Colonic mucosa (tissue), 4 donors: ENCODE results near the gene TCF12. TPM values are rescaled to one million over a fixed set of nuclear protein-coding genes. Genes with fewer than 3 reads are reported as not detected.

Source experiments
- DNase-seq: peaks from one replicate; pipeline ENCODE4 v3.0.0-alpha.2; 2020
- H3K27ac ChIP-seq: fragments of 200-600 bp; one replicate; pipeline ENCODE4 v1.8.0; 2021
- H3K27me3 ChIP-seq: fragments of 200-600 bp; one replicate; pipeline ENCODE4 v1.8.0; 2021
- H3K36me3 ChIP-seq: fragments of 200-600 bp; one replicate; pipeline ENCODE4 v1.8.0; 2021
- H3K4me1 ChIP-seq: fragments of 200-600 bp; one replicate; pipeline ENCODE4 v1.8.0; 2021; ENCODE audit warnings: mild to moderate bottlenecking
- H3K4me3 ChIP-seq: fragments of 200-600 bp; one replicate; pipeline ENCODE4 v1.8.0; 2021
- H3K9ac ChIP-seq, 2 donors: one replicate each; pipeline ENCODE4 v1.7.0; 2013; ENCODE audit warnings: control low read depth in 2 of 2, low read depth in 2 of 2, low read length in 2 of 2
- H3K9me3 ChIP-seq: fragments of 200-600 bp; one replicate; pipeline ENCODE4 v1.8.0; 2021
- CTCF ChIP-seq: fragments of 200-600 bp; IDR thresholded peaks from one replicate; pipeline ENCODE4 v1.8.0; 2022; ENCODE audit warnings: antibody characterized with exemption, mild to moderate bottlenecking
- intact Hi-C: fragments of 100-400 bp; cut with DNase I; formaldehyde crosslinking; loops from one replicate; pipeline ENCODE4 v1.14.1; 2022
- total RNA-seq, 2 donors: library from RNA; stranded (reverse); fragmentation: NEBNext Ultra II Directional in 1 of 2; extraction: Animal tissue kit (Norgen Biotek cat#: 25700) in 1 of 2; gene quantifications; one replicate each; pipeline ENCODE4 v1.2.1, GENCODE V29; 2021
- donor health status: healthy.
- donor health status: DM: no; HTN: no; CAD: no.
- donor health status: DM: no; HTN: no; CAD: no.

The TCF12 gene
- total RNA-seq, 2 donors from 2014 or later = 68.7 to 76.3 TPM

- no peak for DNase-seq
- Histone ChIP-seq H3K9me3 (no peaks in the 10 kb centered on the region), H3K27ac (no peak overlapping the region), H3K4me3 (no peak overlapping the region), H3K4me1 (no peaks in the 10 kb centered on the region), H3K27me3 (no peaks in the 10 kb centered on the region), H3K9ac (no peak overlapping the region), H3K36me3 (no peaks in the 10 kb centered on the region)
- intact Hi-C loops = no loop called here
- TF ChIP-seq CTCF = no peak
These were observed 409.6 kb downstream of the TCF12 start for GRCh38 chr15:57327985-57328471.

- H3K27ac ChIP-seq = no peak overlapping the region
- H3K9me3 ChIP-seq = no peaks in the 10 kb centered on the region
- H3K36me3 ChIP-seq = no peaks in the 10 kb centered on the region
- intact Hi-C loops = no loop called here
- no peak for TF ChIP-seq CTCF
- DNase-seq = no peak
- no peaks in the 10 kb centered on the region for H3K4me1 ChIP-seq
- H3K4me3 ChIP-seq = no peak overlapping the region
- H3K9ac ChIP-seq = no peak overlapping the region
- H3K27me3 ChIP-seq = no peaks in the 10 kb centered on the region
These were observed 410.0 kb downstream of the TCF12 start for GRCh38 chr15:57328479-57328878.

- Histone ChIP-seq H3K9ac (no peak overlapping the region), H3K27me3 (no peaks in the 10 kb centered on the region)
- intact Hi-C loops = no loop called here
These were observed 410.5 kb downstream of the TCF12 start for GRCh38 chr15:57328897-57329296.

DNA sequence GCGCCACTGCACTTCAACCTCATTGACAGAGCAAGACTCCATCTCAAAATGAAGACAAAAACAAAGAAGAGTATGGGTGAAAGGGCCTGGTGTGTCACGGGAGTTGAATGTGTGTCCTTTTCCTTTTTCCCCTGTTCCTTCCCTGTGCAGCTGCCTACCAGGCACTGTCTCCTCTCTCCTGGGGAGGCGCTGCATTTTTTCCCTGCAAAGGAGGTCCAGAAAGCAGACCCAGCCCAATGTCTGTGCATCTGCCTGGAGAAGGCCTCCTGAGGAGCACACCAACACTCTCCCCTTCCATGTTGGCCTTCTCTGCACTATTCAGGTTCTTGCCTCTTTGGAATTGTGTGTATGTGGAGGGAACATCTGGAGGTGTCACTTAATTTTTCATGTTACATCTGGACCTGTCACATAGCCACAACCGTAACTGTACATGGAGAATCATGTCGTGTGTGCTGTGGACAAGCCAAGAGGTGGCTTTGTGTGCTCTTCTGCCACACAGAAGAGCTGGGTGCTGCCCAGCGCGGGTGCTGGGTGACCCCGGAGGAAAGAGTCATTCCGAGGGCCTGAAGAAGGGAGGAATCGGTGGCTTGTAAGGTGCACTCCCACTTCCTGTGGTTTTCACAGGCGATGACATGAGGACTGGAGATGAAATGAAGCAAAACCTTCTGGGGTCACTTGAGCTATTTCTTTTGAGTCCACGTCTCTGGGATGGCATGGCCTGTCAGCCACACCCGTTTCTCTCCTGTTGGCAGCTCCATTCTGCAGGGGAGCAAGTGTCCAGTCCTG is 411.3 kb downstream of the TCF12 start:
- intact Hi-C loops = no loop called here
- H3K36me3 ChIP-seq = no peaks in the 10 kb centered on the region
- no peak for TF ChIP-seq CTCF
- H3K27me3 ChIP-seq = no peaks in the 10 kb centered on the region
- H3K9ac ChIP-seq = no peak overlapping the region
- no peaks in the 10 kb centered on the region for H3K9me3 ChIP-seq
- no peaks in the 10 kb centered on the region for H3K4me1 ChIP-seq
- H3K27ac ChIP-seq = no peak overlapping the region
- no peak for DNase-seq
- H3K4me3 ChIP-seq = no peak overlapping the region

More at GRCh38 chr15:57328897-57329296, 410.5 kb downstream of the TCF12 start:
- Histone ChIP-seq H3K4me3 (no peak overlapping the region), H3K9me3 (no peaks in the 10 kb centered on the region), H3K36me3 (no peaks in the 10 kb centered on the region), H3K4me1 (no peaks in the 10 kb centered on the region), H3K27ac (no peak overlapping the region)
- no peak for TF ChIP-seq CTCF
- DNase-seq = no peak

DNA sequence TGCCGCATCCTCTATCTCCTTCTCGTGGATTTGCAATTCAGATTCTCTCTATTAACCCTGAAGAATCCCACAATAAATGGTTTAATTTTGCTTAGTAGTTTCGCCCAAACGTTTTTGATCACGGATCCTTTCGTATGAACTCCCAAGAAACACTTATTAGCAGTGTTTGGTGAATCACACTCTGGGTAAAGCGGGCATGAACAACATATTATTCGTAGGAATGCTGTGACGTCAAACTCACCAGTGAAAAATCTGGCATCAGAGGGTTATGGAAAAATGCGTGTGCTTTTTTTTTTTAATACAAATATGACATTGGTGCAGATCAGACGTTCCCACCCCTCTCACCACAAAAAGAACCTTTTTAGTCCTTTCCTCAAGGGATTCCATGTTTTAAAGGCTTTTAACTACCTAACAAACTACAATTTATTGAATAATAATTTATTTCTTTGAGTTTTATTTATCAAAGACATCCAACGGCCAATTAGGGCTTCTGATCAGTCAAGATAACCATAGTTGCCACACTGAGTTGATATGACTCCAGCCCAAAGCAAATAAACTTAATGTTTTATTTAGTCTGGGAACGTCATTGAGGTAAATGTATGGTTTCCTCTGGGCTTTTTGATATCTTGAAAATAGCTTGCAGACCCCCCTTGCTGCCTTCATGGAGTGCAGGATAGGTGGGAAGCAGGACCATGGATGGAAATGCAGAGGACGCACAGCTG is 412.3 kb downstream of the TCF12 start:
- no peaks in the 10 kb centered on the region for H3K36me3 ChIP-seq
- no peak overlapping the region for H3K9ac ChIP-seq
- no peak overlapping the region for H3K4me3 ChIP-seq
- DNase-seq = no peak
- H3K27ac ChIP-seq = no peak overlapping the region
- no peak for TF ChIP-seq CTCF
- H3K27me3 ChIP-seq = no peaks in the 10 kb centered on the region
- intact Hi-C loops = no loop called here
- H3K9me3 ChIP-seq = no peaks in the 10 kb centered on the region
- no peaks in the 10 kb centered on the region for H3K4me1 ChIP-seq
